ENCODE results near the gene CSNK1G2.

The CSNK1G2 gene

GRCh38 chr19:1991018-1991913 lies 50.3 kb downstream of the CSNK1G2 start:
- FAIRE-seq, result no peak

- no peak for FAIRE-seq
Observed at GRCh38 chr19:1992759-1993260, 51.8 kb downstream of the CSNK1G2 start.

GRCh38 chr19:1997353-1998233 lies 56.6 kb downstream of the CSNK1G2 start:
- FAIRE-seq, result no peak

- FAIRE-seq, result no peak
Observed at GRCh38 chr19:1998712-1999708, 58.0 kb downstream of the CSNK1G2 start.

- FAIRE-seq, result no peak
Observed at GRCh38 chr19:1999856-2000515, 59.0 kb downstream of the CSNK1G2 start.

- no peak for FAIRE-seq
Observed at GRCh38 chr19:2003874-2004273, 62.9 kb downstream of the CSNK1G2 start.

GRCh38 chr19:2010135-2010668 lies 69.2 kb downstream of the CSNK1G2 start:
- no peak for FAIRE-seq

- no peak for FAIRE-seq
Observed at GRCh38 chr19:2011169-2011568, 70.2 kb downstream of the CSNK1G2 start.

- no peak for FAIRE-seq
Observed at GRCh38 chr19:2012941-2013682, 72.1 kb downstream of the CSNK1G2 start.

- FAIRE-seq, result no peak
Observed at GRCh38 chr19:2013683-2013961, 72.7 kb downstream of the CSNK1G2 start.

- no peak for FAIRE-seq
Observed at GRCh38 chr19:2014131-2014571, 73.2 kb downstream of the CSNK1G2 start.

- no peak for FAIRE-seq
Observed at GRCh38 chr19:2014731-2015607, 74.0 kb downstream of the CSNK1G2 start.

- FAIRE-seq, result no peak
Observed at GRCh38 chr19:2015608-2015950, 74.6 kb downstream of the CSNK1G2 start, which contains the start of gene BTBD2. TSS of gene BTBD2 (minus strand) at chr19:2015714. CDS start at chr19:2015703, 11 bp downstream.

GRCh38 chr19:2016041-2016807 lies 75.3 kb downstream of the CSNK1G2 start:
- no peak for FAIRE-seq

- no peak for FAIRE-seq
Observed at GRCh38 chr19:2018752-2019151, 77.8 kb downstream of the CSNK1G2 start.

GRCh38 chr19:2021453-2022140 lies 80.6 kb downstream of the CSNK1G2 start:
- FAIRE-seq, result no peak

- FAIRE-seq, result no peak
Observed at GRCh38 chr19:2022289-2022688, 81.3 kb downstream of the CSNK1G2 start.

GRCh38 chr19:2026770-2027169 lies 85.8 kb downstream of the CSNK1G2 start:
- FAIRE-seq, result no peak
